Mucosa of rectum (tissue), 2 donors: ENCODE data around the gene CIAO2A.
"Not testable (repeated sequence)": the region's sequence is repeated elsewhere in the genome, so short reads cannot be mapped to it uniquely, and the experiment has no call there.

ENCODE experiments used
- H3K27ac ChIP-seq, 2 donors: one replicate each; pipeline ENCODE4 v1.7.0; 2013; ENCODE audit warnings: inconsistent platforms in 2 of 2, low read depth in 2 of 2, low read length in 2 of 2
- H3K27me3 ChIP-seq, 2 donors: one replicate each; pipeline ENCODE4 v1.7.0; 2013; ENCODE audit warnings: low read length in 2 of 2; ENCODE audit not compliant: control insufficient read depth in 2 of 2, insufficient read depth in 2 of 2
- H3K36me3 ChIP-seq, 2 donors: one replicate each; pipeline ENCODE4 v1.7.0; 2013; ENCODE audit warnings: low read length in 2 of 2; ENCODE audit not compliant: control insufficient read depth in 2 of 2, insufficient read depth in 2 of 2
- H3K4me1 ChIP-seq, 2 donors: one replicate each; pipeline ENCODE4 v1.7.0; 2013; ENCODE audit warnings: low read length in 2 of 2, mild to moderate bottlenecking in 1 of 2; ENCODE audit not compliant: control insufficient read depth in 2 of 2, insufficient read depth in 2 of 2
- H3K4me3 ChIP-seq, 2 donors: one replicate each; pipeline ENCODE4 v1.7.0; 2013; ENCODE audit warnings: low read length in 2 of 2
- H3K9ac ChIP-seq, 2 donors: one replicate each; pipeline ENCODE4 v1.7.0; 2013; ENCODE audit warnings: low read length in 2 of 2, low read depth in 1 of 2, mild to moderate bottlenecking in 1 of 2
- H3K9me3 ChIP-seq, 2 donors: one replicate each; pipeline ENCODE4 v1.7.0; 2013; ENCODE audit warnings: low read length in 2 of 2; ENCODE audit not compliant: control insufficient read depth in 2 of 2
- donor health status: healthy.
- donor health status: Normal muscosa, but diverticular disease.

The CIAO2A gene

DNA sequence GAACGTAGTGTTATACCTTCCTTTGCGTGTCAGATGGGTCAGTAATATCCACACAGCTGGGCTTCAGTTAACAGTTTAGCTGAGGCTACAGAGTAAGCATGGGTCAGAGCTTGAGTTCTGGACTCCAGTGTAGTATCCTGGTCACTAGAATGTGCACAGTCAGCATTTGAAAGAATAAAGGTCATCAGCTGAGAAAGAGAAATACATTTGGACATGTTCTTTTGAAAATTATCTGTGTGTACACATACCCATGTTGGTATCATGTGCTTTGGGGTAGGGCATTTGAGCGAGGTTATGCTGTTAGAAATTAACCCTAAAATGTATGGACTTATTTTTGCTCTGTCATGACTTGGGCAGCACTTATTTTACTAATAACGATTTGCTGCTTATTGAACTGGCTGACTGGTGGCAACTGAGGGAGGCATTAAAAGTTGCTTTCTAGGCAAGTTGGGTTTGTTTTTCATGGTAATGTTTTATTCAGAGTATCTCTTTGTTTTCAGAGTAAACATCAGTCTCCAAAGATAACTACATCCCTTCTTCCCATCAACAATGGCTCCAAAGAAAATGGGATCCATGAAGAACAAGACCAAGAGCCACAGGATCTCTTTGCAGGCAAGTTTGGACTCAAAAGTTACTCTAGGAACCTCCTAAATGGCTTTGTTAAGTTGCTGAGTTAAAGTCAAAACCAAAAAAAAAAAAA lies 18.6 kb upstream of the CIAO2A start:
- H3K36me3 ChIP-seq = peaks cover 28 to 35% of the 10 kb centered on the region in 2 donors
- H3K9me3 ChIP-seq = no peaks in the 10 kb centered on the region
- H3K27me3 ChIP-seq = no peaks in the 10 kb centered on the region
- H3K4me3 ChIP-seq = no peak overlapping the region
- no peak overlapping the region for H3K9ac ChIP-seq
- no peaks in the 10 kb centered on the region for H3K4me1 ChIP-seq
- no peak overlapping the region for H3K27ac ChIP-seq

DNA sequence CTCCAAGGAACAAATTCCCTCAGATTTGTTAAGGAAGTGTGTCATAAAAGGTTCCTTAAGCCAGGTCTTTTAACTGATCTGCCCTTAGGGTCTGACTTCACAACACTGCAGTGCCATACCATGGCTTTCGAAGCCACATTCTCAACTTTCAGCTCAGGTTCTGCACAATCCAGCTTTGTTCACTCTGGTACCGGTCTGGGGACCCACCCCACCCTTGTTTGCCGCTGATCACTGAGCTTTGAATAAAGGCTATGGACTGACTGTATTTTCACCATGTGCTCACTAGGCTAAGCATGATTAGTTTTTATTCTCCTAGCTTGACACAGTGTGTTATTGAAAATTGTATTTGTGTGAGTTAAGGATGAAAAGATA lies 18.0 kb upstream of the CIAO2A start:
- no peak overlapping the region for H3K9ac ChIP-seq
- no peaks in the 10 kb centered on the region for H3K27me3 ChIP-seq
- H3K9me3 ChIP-seq = no peaks in the 10 kb centered on the region
- no peak overlapping the region for H3K27ac ChIP-seq
- H3K36me3 ChIP-seq = peaks cover 32% of the 10 kb centered on the region in 2 donors
- H3K4me1 ChIP-seq = no peaks in the 10 kb centered on the region
- H3K4me3 ChIP-seq = no peak overlapping the region

DNA sequence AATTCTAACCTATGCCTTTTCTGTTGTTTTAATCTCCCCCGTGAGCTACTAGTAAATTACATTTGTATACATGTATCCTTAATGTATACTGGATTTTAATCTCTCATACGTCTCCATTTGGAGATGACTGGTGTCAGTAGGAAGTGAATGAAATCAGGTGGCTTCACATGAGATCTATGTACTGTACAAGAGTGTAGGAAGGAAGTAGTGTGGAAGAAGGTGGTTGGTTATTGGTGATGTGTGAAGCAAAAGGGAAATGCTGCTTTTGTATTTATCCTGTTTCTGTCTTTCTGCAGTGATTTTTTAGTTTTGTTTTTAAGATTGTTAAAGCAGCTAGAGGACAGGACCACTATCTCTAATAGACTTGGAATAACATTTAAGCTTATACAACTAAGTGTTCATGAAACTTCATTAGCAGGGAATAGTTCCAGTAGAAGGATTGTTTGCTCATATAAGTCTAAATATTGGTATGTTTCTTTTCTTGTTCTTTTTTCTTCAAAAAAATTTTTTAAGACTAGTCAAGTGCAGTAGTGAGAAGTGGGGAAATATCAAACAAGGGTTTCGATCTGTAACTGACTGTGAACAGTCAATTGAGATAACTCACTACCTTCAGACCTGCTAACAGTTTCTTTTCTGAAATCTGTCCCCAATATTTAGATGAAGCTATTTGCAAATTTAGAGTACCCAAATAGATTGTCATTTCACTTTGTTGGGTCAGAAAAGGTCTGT lies 17.5 kb upstream of the CIAO2A start:
- Histone ChIP-seq H3K9me3 (no peaks in the 10 kb centered on the region), H3K9ac (no peak overlapping the region), H3K4me1 (no peaks in the 10 kb centered on the region), H3K27ac (no peak overlapping the region), H3K4me3 (no peak overlapping the region), H3K36me3 (peaks cover 27 to 28% of the 10 kb centered on the region in 2 donors), H3K27me3 (no peaks in the 10 kb centered on the region)

DNA sequence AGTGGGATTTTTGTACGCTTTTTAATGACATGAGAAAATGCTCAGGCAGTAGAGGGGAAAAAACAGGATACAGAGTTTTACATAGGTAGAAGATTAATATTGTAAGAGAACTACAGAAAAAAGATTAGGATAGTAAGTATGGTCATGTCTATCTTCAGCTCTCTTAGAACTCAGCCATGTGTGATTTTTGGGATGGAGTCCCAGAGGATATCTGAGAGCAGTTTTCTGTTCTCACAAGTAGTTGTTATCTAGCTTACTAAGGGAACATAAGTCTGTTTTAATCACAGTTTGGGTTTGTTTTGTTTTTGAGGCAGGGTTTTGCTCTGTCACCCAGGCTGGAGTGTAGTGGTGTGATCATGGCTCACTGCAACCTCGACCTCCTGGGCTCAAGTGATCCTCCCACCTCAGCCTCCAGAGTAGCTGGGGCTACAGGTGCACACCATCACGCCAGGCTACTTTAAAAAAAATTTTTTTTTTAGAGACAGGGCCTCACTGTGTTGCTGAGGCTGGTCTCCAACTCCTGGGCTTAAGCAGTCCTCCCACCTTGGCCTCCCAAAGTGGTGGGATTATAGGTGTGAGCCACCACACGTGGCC lies 16.6 kb upstream of the CIAO2A start:
- H3K9me3 ChIP-seq, H3K4me3 ChIP-seq, H3K9ac ChIP-seq, H3K27me3 ChIP-seq, H3K4me1 ChIP-seq, H3K27ac ChIP-seq: not testable (repeated sequence)
- peaks cover 20 to 23% of the 10 kb centered on the region in 2 donors for H3K36me3 ChIP-seq

DNA sequence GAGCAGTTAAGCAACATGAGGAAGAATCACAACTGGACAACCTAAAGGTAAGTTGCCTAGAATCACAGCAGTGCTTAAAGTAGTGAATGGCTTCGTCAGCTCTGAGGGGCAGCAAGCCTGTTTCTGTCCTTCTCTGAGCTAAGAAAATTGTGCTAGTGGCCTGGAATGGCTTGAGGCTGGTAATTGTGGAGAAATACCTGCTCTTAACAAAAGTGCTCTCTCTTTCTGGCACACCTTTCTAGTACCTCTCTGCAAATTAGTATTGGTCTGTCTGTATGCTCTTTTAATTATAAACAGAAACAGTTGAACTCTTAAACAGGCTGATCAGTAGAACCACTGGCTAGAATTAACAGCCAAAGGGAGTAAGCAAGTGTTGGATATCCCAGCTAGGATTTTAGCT lies 13.7 kb upstream of the CIAO2A start:
- no peak overlapping the region for H3K4me3 ChIP-seq
- H3K4me1 ChIP-seq = peaks cover 0 to 3% of the 10 kb centered on the region in 2 donors
- H3K36me3 ChIP-seq = peaks cover 0 to 5% of the 10 kb centered on the region in 2 donors
- no peaks in the 10 kb centered on the region for H3K9me3 ChIP-seq
- H3K27ac ChIP-seq = no peak overlapping the region
- H3K9ac ChIP-seq = no peak overlapping the region
- H3K27me3 ChIP-seq = no peaks in the 10 kb centered on the region

DNA sequence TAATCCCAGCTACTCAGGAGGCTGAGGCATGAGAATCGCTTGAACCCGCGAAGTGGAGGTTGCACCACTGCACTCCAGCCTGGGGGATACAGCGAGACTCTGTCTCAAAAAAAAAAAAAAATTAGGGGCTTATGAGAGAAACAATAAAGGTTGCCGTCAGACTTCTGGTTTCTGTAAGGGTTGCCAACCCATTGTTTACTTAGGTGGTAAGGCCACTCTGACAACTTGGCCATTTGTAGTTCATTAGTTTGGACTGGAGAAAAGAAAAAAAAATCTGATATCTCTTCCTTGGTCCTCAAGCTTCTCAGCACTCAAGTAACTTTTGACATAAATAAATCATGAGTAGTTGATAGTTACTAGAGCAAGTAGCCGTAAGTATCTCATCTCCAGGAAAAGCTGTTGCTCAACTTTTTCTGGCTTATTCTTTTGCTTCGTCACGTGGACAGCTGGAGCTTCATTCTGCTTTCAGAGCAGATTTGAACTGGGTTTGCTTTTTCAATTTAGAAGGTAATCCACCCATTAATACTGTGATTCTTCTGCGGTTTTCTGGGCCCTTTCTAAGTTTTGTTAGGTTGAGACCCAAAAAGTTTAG lies 11.6 kb upstream of the CIAO2A start:
- H3K4me3 ChIP-seq = no peak overlapping the region

DNA sequence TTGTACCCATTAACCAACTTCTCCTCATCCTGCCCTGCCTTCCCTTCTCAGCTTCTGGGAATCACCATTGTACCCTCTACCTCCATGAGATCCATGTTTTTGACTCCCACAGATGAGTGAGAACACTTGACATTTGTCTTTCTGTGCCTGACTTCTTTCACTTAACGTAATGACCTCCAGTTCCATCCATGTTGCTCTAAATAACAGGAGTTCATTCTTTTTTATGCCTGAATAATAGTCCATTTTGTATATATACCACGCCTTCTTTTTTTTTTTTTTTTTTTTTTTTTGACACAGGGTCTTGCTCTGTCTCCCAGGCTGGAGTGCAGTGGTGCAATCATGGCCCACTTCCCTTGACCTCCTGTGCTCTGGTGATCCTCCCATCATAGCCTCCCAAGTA lies 8.9 kb upstream of the CIAO2A start:
- no peak overlapping the region for H3K27ac ChIP-seq
- no peaks in the 10 kb centered on the region for H3K27me3 ChIP-seq
- H3K9ac ChIP-seq = no peak overlapping the region
- no peaks in the 10 kb centered on the region for H3K9me3 ChIP-seq
- H3K36me3 ChIP-seq = peaks cover 0 to 5% of the 10 kb centered on the region in 2 donors
- no peak overlapping the region for H3K4me3 ChIP-seq
- H3K4me1 ChIP-seq = peaks cover 0 to 9% of the 10 kb centered on the region in 2 donors

More for the DNA sequence above, 11.6 kb upstream of the CIAO2A start:
- Histone ChIP-seq H3K36me3 (peaks cover 0 to 5% of the 10 kb centered on the region in 2 donors), H3K27ac (no peak overlapping the region), H3K4me1 (peaks cover 0 to 3% of the 10 kb centered on the region in 2 donors), H3K9ac (no peak overlapping the region), H3K9me3 (no peaks in the 10 kb centered on the region), H3K27me3 (no peaks in the 10 kb centered on the region)

DNA sequence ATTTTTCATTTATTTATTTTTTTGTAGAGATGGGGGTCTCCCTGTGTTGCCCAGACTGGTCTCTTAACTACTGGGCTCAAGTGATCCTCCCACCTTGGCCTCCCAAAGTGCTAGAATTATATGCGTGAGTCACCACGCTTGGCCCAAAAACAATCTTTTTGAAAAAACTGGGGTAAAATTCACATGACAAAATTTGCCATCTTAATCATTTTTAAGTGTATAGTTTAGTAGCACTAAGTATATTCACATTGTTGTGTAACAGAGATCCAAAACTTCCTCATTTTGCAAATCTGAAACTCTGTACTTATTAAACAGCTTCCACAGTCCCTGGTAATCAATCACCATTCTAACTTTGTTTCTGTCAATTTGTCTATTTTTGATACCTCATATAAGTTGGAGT lies 7.3 kb upstream of the CIAO2A start:
- peaks cover 6 to 18% of the 10 kb centered on the region in 2 donors for H3K4me1 ChIP-seq
- H3K9me3 ChIP-seq = no peaks in the 10 kb centered on the region
- no peaks in the 10 kb centered on the region for H3K36me3 ChIP-seq
- H3K9ac ChIP-seq = no peak overlapping the region
- H3K4me3 ChIP-seq = no peak overlapping the region
- H3K27ac ChIP-seq = no peak overlapping the region
- no peaks in the 10 kb centered on the region for H3K27me3 ChIP-seq

DNA sequence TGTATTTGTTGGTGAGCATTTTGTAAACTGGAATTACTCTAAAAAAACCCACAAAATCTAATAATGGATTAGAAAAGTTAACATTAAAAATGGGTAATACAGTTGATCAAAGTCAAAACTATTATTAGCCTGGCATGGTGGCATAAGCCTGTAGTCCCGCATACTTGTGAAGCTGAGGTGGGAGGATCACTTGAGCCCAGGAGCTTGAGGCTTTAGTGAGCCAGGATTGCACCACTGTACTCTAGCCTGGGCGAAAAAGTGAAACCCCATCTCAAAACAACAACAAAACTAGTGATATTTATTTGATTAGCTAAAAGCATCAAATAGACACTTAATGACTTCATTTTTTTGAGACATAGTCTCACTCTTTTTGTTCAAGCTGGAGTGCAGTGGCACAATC lies 5.7 kb upstream of the CIAO2A start:
- Histone ChIP-seq H3K27me3 (no peaks in the 10 kb centered on the region), H3K27ac (no peak overlapping the region), H3K36me3 (no peaks in the 10 kb centered on the region), H3K4me3 (no peak overlapping the region), H3K9ac (no peak overlapping the region), H3K4me1 (peaks cover 12 to 29% of the 10 kb centered on the region in 2 donors), H3K9me3 (no peaks in the 10 kb centered on the region)
